GM12878 (cell line): ENCODE measurements around the gene TRIM69. TPM values are rescaled to one million over a fixed set of nuclear protein-coding genes. Genes with fewer than 3 reads are reported as not detected.

ENCODE experiments used
- BMI1 ChIP-seq: fragments of 450-650 bp; IDR thresholded peaks from 2 replicates; pipeline ENCODE4 v1.6.1; 2016; ENCODE audit warnings: mild to moderate bottlenecking, moderate library complexity, borderline replicate concordance
- ETV6 ChIP-seq, 2 experiments: fragments of 450-650 bp in 1 of 2; IDR thresholded peaks in 1 of 2; conservative IDR thresholded peaks in 1 of 2; 2 replicates each; pipeline ENCODE4 v1.6.1; 2014; ENCODE audit warnings: antibody characterized with exemption in 1 of 2, borderline replicate concordance in 1 of 2, low read depth in 1 of 2, mild to moderate bottlenecking in 1 of 2, moderate library complexity in 1 of 2
- KLF5 ChIP-seq: fragments of 450-650 bp; IDR thresholded peaks from 2 replicates; pipeline ENCODE4 v1.6.1; 2014; ENCODE audit warnings: mild to moderate bottlenecking; ENCODE audit not compliant: partially characterized antibody
- LARP7 ChIP-seq: fragments of 450-650 bp; IDR thresholded peaks from 2 replicates; pipeline ENCODE4 v1.6.1; 2017; ENCODE audit warnings: mild to moderate bottlenecking
- MEF2A ChIP-seq: IDR thresholded peaks from 2 replicates; pipeline ENCODE4 v1.6.1; 2011; ENCODE audit warnings: low read depth, mild to moderate bottlenecking, low read length, moderate library complexity; ENCODE audit not compliant: insufficient read depth
- MTA3 ChIP-seq: IDR thresholded peaks from 2 replicates; pipeline ENCODE4 v1.6.1; 2012; ENCODE audit warnings: low read length, inconsistent platforms, borderline replicate concordance
- RCOR1 ChIP-seq: conservative IDR thresholded peaks from 2 replicates; pipeline ENCODE4 v1.6.1; 2012; ENCODE audit warnings: low read depth, low read length, improper control_type of control experiment
- ZBTB33 ChIP-seq: fragments of 450-650 bp; IDR thresholded peaks from 2 replicates; pipeline ENCODE4 v1.6.1; 2017; ENCODE audit warnings: mild to moderate bottlenecking
- ZBTB4 ChIP-seq: fragments of 450-650 bp; formaldehyde crosslinking; IDR thresholded peaks from 2 replicates; pipeline ENCODE4 v1.4.0; 2022; ENCODE audit warnings: mild to moderate bottlenecking, moderate library complexity
- polyA plus RNA-seq, 11 experiments: library from polyadenylated mRNA; depleted of rRNA in 4 of 11; unstranded in 6 of 11; stranded (reverse) in 5 of 11; fragments of >200 nt; fragmentation: Nextera tagmentation in 4 of 11; fragmentation: Illumina TruSeq in 1 of 11; extraction: Ambion mirVana in 4 of 11; extraction: Trizol in 1 of 11; gene quantifications; 1 replicate in 1 of 11; 2 replicates in 10 of 11; pipeline versions ENCODE4 v1.2.1 to v1.2.3, GENCODE V29; 2011 to 2016; ENCODE audit warnings: inconsistent platforms in 2 of 11, missing spikeins in 2 of 11, low read depth in 1 of 11
- total RNA-seq, 4 experiments: library from RNA; depleted of rRNA in 3 of 4; stranded (reverse); fragments of >200 nt in 3 of 4; fragmentation: Illumina TruSeq in 1 of 4; extraction: Trizol in 1 of 4; gene quantifications; 2 replicates each; pipeline versions ENCODE4 v1.2.1 to v1.2.3, GENCODE V29; 2013 to 2021
- TF ChIP-seq, protein P1 (sequence below): fragments of 450-650 bp; IDR thresholded peaks from 2 replicates; pipeline ENCODE4 v1.6.1; 2017; ENCODE audit warnings: mild to moderate bottlenecking, moderate library complexity
- TF ChIP-seq, protein P2 (sequence below): fragments of 450-650 bp; IDR thresholded peaks from 2 replicates; pipeline ENCODE4 v1.6.1; 2017; ENCODE audit warnings: borderline replicate concordance

TRIM69 gene
- total and polyA plus RNA-seq, 10 of the 15 experiments (the other 5 are each of a cell fraction or from before 2014, with no cell fraction given) = 11.2 to 52.7 (median 37.8) TPM

DNA sequence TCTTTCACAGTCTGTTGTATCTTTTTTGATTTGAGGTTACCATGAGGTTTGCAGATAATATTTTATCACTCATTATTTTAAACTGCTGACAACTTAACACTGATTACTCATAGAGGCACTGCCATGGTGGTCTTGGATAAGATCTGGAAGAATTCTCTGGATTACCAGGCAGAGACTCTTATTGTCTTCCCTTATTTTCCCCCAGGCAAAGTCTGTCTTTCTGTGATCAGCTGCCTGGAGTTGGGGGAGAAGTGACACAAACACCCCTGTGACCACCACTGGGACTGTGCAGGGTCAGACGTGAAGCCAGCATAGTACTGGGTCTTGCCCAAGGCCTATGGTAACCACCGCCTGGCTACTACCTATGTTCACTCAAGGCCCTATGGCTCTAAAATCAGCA lies 29.9 kb upstream of the TRIM69 start (continued):
- TF ChIP-seq, protein P1, sequence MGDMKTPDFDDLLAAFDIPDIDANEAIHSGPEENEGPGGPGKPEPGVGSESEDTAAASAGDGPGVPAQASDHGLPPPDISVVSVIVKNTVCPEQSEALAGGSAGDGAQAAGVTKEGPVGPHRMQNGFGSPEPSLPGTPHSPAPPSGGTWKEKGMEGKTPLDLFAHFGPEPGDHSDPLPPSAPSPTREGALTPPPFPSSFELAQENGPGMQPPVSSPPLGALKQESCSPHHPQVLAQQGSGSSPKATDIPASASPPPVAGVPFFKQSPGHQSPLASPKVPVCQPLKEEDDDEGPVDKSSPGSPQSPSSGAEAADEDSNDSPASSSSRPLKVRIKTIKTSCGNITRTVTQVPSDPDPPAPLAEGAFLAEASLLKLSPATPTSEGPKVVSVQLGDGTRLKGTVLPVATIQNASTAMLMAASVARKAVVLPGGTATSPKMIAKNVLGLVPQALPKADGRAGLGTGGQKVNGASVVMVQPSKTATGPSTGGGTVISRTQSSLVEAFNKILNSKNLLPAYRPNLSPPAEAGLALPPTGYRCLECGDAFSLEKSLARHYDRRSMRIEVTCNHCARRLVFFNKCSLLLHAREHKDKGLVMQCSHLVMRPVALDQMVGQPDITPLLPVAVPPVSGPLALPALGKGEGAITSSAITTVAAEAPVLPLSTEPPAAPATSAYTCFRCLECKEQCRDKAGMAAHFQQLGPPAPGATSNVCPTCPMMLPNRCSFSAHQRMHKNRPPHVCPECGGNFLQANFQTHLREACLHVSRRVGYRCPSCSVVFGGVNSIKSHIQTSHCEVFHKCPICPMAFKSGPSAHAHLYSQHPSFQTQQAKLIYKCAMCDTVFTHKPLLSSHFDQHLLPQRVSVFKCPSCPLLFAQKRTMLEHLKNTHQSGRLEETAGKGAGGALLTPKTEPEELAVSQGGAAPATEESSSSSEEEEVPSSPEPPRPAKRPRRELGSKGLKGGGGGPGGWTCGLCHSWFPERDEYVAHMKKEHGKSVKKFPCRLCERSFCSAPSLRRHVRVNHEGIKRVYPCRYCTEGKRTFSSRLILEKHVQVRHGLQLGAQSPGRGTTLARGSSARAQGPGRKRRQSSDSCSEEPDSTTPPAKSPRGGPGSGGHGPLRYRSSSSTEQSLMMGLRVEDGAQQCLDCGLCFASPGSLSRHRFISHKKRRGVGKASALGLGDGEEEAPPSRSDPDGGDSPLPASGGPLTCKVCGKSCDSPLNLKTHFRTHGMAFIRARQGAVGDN = no peak
- TF ChIP-seq ETV6 (conservative IDR thresholded peaks at IDR 0.05 in 1 of 2, IDR thresholded peaks at IDR 0.05 in 1 of 2; ENCODE audit: borderline replicate concordance in 1 of 2, low read depth in 1 of 2) (no peak), MEF2A (no peak), BMI1 (no peak), RCOR1 (no peak), ZBTB4 (CRISPR knock-in tag) (no peak), LARP7 (no peak), KLF5 (no peak), ZBTB33 (no peak), MTA3 (no peak)
- TF ChIP-seq, protein P2, sequence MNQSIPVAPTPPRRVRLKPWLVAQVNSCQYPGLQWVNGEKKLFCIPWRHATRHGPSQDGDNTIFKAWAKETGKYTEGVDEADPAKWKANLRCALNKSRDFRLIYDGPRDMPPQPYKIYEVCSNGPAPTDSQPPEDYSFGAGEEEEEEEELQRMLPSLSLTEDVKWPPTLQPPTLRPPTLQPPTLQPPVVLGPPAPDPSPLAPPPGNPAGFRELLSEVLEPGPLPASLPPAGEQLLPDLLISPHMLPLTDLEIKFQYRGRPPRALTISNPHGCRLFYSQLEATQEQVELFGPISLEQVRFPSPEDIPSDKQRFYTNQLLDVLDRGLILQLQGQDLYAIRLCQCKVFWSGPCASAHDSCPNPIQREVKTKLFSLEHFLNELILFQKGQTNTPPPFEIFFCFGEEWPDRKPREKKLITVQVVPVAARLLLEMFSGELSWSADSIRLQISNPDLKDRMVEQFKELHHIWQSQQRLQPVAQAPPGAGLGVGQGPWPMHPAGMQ = no peak
